SK-N-MC (cell line): Measurements from ENCODE around the gene SULT1A3.
"Not testable (repeated sequence)": the region's sequence is repeated elsewhere in the genome, so short reads cannot be mapped to it uniquely, and the experiment has no call there.

Experiments
- DNase-seq: peaks from one replicate; pipeline ENCODE4 v3.0.0-alpha.2; 2011; ENCODE audit warnings: low read depth, low spot score
- H3K27ac ChIP-seq: fragments of 200-600 bp; sonication (generic); 2 replicates; pipeline ENCODE4 v1.5.1; 2016; ENCODE audit warnings: mixed run types
- H3K36me3 ChIP-seq: fragments of 200-600 bp; sonication (generic); 2 replicates; pipeline ENCODE4 v1.6.1; 2017; ENCODE audit warnings: antibody characterized with exemption, low read length, mixed read lengths; ENCODE audit not compliant: insufficient read depth
- H3K4me3 ChIP-seq: fragments of 200-600 bp; sonication (generic); 2 replicates; pipeline ENCODE4 v1.5.1; 2016
- H3K9ac ChIP-seq: fragments of 200-600 bp; sonication (generic); 2 replicates; pipeline ENCODE4 v1.8.0; 2017; ENCODE audit warnings: mixed run types, mixed read lengths; ENCODE audit not compliant: insufficient read length
- H3K9me3 ChIP-seq: fragments of 200-600 bp; sonication (generic); 2 replicates; pipeline ENCODE4 v1.6.1; 2017; ENCODE audit warnings: low read depth, mild to moderate bottlenecking, antibody characterized with exemption, low read length, moderate library complexity, mixed read lengths
- EZH2 ChIP-seq: fragments of 200-600 bp; sonication (generic); IDR thresholded peaks from one replicate; pipeline ENCODE4 v1.6.1; 2017; ENCODE audit warnings: antibody characterized with exemption
- FOXP2 ChIP-seq: optimal IDR thresholded peaks from 2 replicates; pipeline ENCODE3; 2011; ENCODE audit warnings: mild to moderate bottlenecking, moderate library complexity; ENCODE audit not compliant: insufficient read depth; ENCODE audit errors: extremely low read length, control extremely low read depth
- POLR2AphosphoS5 ChIP-seq: IDR thresholded peaks from 2 replicates; pipeline ENCODE4 v1.6.1; 2012; ENCODE audit warnings: mild to moderate bottlenecking, low read depth, low read length, borderline replicate concordance

The SULT1A3 gene

GRCh38 chr16:30185683-30186421 is 13.2 kb upstream of the SULT1A3 start:
- no peak for DNase-seq
- TF ChIP-seq FOXP2 (no peak), EZH2 (no peak), POLR2AphosphoS5 (no peak)
- no peak overlapping the region for H3K4me3 ChIP-seq
- H3K9ac ChIP-seq: no peak overlapping the region
- H3K9me3 ChIP-seq: no peaks in the 10 kb centered on the region
- H3K27ac ChIP-seq: no peak overlapping the region
- H3K36me3 ChIP-seq: no peaks in the 10 kb centered on the region

GRCh38 chr16:30186444-30186781 is 12.6 kb upstream of the SULT1A3 start:
- DNase-seq: no peak
- Histone ChIP-seq H3K4me3 (no peak overlapping the region), H3K9me3 (no peaks in the 10 kb centered on the region), H3K36me3 (no peaks in the 10 kb centered on the region), H3K9ac (no peak overlapping the region), H3K27ac (no peak overlapping the region)
- TF ChIP-seq FOXP2 (no peak), POLR2AphosphoS5 (no peak), EZH2 (no peak)

GRCh38 chr16:30186782-30187555 is 12.1 kb upstream of the SULT1A3 start:
- DNase-seq: no peak
- Histone ChIP-seq H3K36me3 (no peaks in the 10 kb centered on the region), H3K9me3 (no peaks in the 10 kb centered on the region), H3K27ac (no peak overlapping the region), H3K4me3 (no peak overlapping the region), H3K9ac (no peak overlapping the region)
- TF ChIP-seq POLR2AphosphoS5: no peak
- TF ChIP-seq EZH2: no peak
- TF ChIP-seq FOXP2: no peak

GRCh38 chr16:30187556-30187865 is 11.5 kb upstream of the SULT1A3 start:
- H3K9me3 ChIP-seq: no peaks in the 10 kb centered on the region
- TF ChIP-seq EZH2: no peak
- no peak for TF ChIP-seq FOXP2
- TF ChIP-seq POLR2AphosphoS5: no peak
- no peak overlapping the region for H3K9ac ChIP-seq
- no peak for DNase-seq
- no peak overlapping the region for H3K4me3 ChIP-seq
- H3K36me3 ChIP-seq: no peaks in the 10 kb centered on the region
- no peak overlapping the region for H3K27ac ChIP-seq

GRCh38 chr16:30187971-30188561 is 11.0 kb upstream of the SULT1A3 start:
- Histone ChIP-seq H3K27ac (no peak overlapping the region), H3K36me3 (no peaks in the 10 kb centered on the region), H3K9me3 (no peaks in the 10 kb centered on the region), H3K4me3 (no peak overlapping the region), H3K9ac (no peak overlapping the region)
- DNase-seq: no peak
- no peak for TF ChIP-seq FOXP2
- no peak for TF ChIP-seq EZH2
- no peak for TF ChIP-seq POLR2AphosphoS5

GRCh38 chr16:30191158-30191557 is 7.9 kb upstream of the SULT1A3 start:
- H3K36me3 ChIP-seq, DNase-seq, H3K4me3 ChIP-seq, H3K9ac ChIP-seq, H3K27ac ChIP-seq, H3K9me3 ChIP-seq: not testable (repeated sequence)

- H3K9me3 ChIP-seq, H3K36me3 ChIP-seq, H3K4me3 ChIP-seq, H3K9ac ChIP-seq, H3K27ac ChIP-seq, DNase-seq: not testable (repeated sequence)
These were observed 6.0 kb upstream of the SULT1A3 start for GRCh38 chr16:30193098-30193497.

GRCh38 chr16:30193615-30194014 is 5.4 kb upstream of the SULT1A3 start, which contains the start of the genes BOLA2B and SLX1A:
TSS of gene BOLA2B (minus strand) at chr16:30193666. CDS start at chr16:30193595, 71 bp downstream.
TSS of gene SLX1A (plus strand) at chr16:30193875. CDS start at chr16:30194085, 210 bp downstream.
- not testable (repeated sequence) for DNase-seq, H3K9ac ChIP-seq, H3K36me3 ChIP-seq, H3K27ac ChIP-seq, H3K4me3 ChIP-seq, H3K9me3 ChIP-seq

- not testable (repeated sequence) for H3K36me3 ChIP-seq, DNase-seq, H3K27ac ChIP-seq, H3K9me3 ChIP-seq, H3K9ac ChIP-seq, H3K4me3 ChIP-seq
These were observed 4.7 kb upstream of the SULT1A3 start for GRCh38 chr16:30194172-30194925.

GRCh38 chr16:30197001-30197400 is 2.1 kb upstream of the SULT1A3 start:
- H3K9me3 ChIP-seq, H3K36me3 ChIP-seq, H3K27ac ChIP-seq, DNase-seq, H3K9ac ChIP-seq, H3K4me3 ChIP-seq: not testable (repeated sequence)

- not testable (repeated sequence) for H3K9ac ChIP-seq, DNase-seq, H3K4me3 ChIP-seq, H3K9me3 ChIP-seq, H3K36me3 ChIP-seq, H3K27ac ChIP-seq
These were observed 721 bp downstream of the SULT1A3 start for GRCh38 chr16:30199608-30200343.
